ENCODE data around the gene LRRC25.
A peak's percentile ranks its signal among the peaks of the same experiment; 100 is the strongest.
"Not testable (repeated sequence)": the region's sequence is repeated elsewhere in the genome, so short reads cannot be mapped to it uniquely, and the experiment has no call there.

The LRRC25 gene

DNA sequence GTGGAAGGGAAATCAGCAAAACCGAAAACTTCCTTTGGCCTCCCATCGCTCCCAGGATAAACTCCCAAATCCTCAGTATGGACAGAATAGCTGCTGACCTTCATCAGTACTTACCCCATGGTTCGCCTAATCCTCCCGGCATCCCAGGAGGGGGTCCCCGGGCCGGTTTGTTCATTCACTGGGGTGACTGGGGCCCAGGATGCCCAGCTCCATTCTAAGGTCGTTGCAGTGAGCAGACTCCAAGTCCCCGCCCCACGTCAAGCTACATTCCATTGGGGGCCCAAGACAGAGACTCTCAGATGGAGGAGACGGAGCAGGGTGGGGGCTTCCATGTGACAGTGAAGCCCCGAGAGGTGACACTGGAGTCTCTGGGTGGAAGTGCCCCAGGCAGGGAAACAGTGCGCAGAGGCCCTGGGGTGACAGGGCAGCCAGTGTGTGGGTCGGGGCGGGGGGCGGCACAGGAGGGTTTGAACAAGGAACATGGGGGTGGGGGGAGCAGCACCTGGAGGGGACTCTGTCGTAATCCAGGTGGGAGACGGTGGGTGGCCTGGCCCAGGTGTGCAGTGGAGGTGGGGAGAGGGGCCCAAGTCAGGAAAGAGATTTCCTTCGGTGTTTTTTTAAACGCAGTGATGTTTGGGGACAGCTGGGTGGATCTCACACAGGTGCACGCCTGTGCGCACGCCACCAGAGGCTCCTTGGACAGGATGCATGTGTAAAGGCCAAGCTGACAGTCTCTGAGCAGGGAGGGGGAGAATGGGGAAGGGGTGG is 26.9 kb upstream of the LRRC25 start:
- DNase-seq = no peak

DNA sequence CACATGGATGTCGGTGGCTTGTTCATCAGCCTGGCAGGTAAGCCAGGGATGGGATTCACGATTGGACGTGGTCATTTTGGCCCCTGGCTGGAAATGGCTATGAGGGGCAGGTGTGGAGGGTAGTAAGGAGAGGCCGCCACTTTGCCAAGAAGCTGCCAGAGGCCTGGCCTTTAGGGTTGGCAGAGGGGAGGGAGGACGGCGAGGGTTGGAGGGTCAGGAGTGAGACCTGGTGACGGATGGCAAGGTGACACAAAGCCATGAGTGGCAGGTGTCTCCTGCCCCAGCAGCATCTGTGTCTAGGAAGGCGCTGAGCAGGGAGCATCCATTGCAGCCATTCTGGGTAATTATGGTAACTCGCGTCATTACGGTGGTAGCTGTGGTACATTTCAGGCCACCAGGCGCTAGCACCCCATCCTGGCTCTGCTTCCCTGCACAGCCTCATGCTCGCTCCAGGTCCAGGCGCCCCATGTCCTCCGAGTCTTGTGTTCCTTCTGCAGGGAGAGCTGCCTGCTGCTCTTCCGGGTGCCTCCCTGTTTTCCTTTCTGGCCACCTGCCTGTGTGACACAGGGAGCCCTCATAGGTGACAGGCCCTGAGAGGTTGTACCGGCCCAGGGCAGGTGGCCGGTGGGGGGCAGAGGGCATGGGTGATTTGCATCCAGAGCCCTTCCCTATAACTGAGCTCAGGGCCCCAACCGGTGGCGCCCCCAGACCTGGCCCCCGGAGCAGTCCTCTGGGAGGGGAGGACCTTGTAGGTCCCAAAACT is 26.0 kb upstream of the LRRC25 start:
- no peak for DNase-seq

- no peak for DNase-seq
Measured at GRCh38 chr19:18422530-18423191, 25.2 kb upstream of the LRRC25 start.

- DNase-seq = no peak
Measured at GRCh38 chr19:18421371-18421959, 24.0 kb upstream of the LRRC25 start.

GRCh38 chr19:18420930-18421329 is 23.5 kb upstream of the LRRC25 start:
- DNase-seq = no peak

- DNase-seq = no peak
Measured at GRCh38 chr19:18419699-18420460, 22.5 kb upstream of the LRRC25 start.

GRCh38 chr19:18419195-18419698 is 21.8 kb upstream of the LRRC25 start, which contains the start of gene SSBP4:
Gene SSBP4, plus strand, starts transcription at chr19:18419398. Its CDS starts 251 bp downstream, at chr19:18419649.
- peak; percentile 61 for DNase-seq

- DNase-seq = no peak
Measured at GRCh38 chr19:18418483-18419194, 21.2 kb upstream of the LRRC25 start.

DNA sequence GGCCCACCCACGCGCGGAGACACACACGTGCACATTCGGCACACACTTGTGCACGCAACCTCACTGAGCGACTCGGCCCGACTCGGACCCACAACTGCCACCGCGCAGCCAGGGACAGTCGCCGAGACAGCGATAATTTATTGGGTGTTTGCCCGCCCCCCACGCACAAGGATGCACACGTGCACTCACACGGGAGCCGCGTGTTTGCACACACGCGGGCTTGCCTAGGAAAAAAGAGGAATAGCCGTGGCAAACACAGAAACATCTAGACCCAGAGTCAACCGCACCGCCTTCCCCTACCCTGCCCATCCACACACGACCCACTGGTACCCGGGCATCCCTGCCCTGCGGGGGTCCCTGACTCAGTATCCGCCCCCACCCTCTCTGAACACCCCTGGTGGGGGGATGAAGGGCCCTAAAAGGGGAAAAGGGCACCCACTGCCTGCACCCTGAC is 20.6 kb upstream of the LRRC25 start:
- no peak for DNase-seq

DNA sequence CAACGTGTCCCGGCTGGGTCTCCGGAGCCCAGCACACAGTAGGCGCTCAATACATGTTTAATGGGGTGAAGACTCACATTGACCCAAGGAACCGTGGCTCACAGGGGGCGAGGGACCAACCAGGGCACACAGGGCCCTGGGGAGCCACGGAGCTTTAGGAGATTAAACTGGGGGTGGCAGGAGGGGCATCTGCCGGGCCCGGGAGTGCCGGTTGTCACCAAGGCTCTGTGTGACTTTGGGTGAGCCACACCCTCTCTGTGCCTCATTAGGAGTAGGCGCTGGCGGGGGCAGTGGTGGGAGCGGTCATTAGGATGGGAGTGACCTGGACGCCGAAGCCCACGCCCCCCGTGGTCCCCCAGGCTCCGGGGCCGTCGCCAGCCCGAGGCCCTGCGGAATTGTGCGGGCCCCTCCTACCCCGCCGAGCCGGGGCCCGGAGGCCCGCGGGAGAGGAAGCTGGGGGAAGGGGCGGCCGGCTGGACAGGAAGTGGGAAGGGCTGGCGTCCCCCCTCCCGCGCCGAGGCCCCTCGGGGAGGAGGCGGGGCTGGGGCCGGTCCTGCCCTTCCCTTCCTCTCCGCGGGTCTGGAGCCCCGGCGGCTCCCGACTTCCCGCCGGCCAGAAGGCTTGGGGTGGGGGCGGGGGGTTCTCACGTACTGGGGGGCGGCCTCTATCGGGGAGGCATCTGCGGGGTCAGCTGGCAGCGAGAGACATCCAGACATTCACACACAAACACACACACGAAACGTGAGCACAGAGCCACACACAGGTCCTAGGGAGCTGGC is 20.0 kb upstream of the LRRC25 start:
- peak; percentile 65 for DNase-seq

GRCh38 chr19:18416778-18417249 is 19.4 kb upstream of the LRRC25 start:
- DNase-seq = peak; percentile 85

GRCh38 chr19:18415178-18415867 is 17.9 kb upstream of the LRRC25 start:
- peak; percentile 67 for DNase-seq

DNA sequence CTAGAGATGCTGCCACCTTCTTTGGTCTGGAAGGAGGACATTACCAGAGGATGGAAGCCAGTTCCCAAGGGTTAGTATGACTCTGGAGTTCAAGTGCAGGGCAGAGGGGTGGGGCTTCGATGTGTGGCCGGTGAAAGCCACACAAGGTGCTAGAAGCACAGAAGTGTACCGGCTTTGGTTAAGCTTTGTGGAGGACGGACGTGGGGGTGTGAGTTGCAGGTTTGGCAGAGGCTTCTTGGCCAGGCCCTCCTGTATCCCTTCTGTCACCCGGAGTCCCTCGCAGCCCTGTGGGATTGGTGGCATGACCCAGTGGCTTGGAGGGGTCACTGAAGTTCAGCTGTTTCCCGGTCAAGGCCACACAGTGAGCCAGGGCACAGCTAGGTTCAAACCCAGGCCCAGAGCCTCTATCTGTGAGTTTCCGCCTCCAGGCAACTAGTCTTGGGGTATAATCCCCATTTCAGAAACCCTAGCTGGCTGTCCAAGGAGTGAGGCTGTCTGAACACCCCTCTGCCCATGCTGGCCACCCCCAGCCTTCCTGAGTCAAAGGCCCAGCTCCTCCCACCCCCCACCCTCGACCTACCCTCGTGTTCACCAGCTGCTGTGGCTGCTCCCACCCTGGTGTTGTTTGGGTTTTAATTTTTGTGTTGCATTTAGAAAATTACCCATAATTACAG is 17.2 kb upstream of the LRRC25 start:
- no peak for DNase-seq

DNA sequence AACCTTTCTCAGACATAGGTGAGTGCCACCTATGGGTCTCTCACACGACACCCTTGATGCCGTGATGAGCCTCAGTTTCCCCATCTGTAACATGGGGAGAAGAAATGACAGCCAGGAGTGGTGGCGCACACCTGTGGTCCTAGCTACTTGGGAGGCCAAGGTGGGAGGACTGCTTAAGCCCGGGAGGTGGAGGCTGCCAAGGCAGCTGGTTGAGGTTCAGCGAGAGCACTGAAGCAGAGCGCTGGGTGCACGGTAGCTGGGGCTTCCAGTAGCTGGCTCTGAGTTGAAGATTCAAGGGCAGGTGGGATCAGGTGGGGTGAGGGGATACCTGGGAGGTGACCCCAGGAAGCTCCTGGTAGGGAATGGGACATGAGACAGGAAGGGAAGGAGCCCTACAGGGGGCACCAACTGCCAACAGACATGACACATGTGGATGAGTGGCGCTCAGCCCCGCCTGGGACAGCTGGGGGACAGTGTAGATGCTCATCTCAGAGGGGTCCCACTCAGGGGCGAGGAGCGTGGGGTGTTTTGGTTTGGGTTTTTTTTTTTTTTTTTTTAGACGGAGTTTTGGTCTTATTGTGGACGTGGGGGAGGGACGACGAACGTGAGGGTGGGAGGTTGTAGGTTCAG is 15.3 kb upstream of the LRRC25 start:
- no peak for DNase-seq

DNA sequence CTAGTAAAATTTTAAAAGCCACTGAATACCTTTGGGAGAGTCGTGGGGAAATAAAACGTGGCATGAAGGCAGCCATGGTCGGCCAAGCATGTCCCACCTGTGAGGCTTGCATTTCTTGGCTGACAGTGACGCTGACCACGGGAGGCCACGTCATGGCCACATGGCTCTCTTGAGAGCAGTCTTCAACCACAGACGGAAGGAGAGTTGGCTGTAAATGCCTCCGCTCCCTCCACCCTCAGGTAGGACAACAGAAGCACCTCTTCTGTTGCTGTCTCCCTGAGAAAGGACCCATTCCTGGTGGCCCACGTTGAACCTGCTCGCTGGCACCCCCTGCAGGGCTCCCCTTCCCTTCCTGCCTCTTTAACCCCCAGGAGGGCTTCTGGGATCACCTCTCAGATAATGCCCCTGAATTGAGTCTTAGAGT is 10.6 kb upstream of the LRRC25 start:
- peak; percentile 30 for DNase-seq

DNA sequence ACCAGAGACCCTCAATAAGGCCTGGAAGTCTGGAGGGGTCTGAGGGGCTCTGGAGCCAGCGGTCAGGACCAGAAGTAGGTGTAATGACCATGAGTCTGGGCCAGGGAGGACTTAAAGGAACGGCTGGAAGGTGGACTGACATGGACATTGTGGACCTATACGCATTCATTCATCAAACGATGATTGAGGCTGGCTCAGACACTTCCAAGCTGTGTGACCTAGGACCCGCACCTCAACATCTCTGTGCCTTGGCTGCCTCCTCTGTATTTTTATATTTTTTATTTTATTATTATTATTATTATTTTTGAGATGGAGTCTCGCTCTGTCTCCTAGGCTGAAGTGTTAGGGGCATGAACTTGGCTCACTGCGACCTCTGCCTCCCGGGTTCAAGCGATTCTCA is 9.3 kb upstream of the LRRC25 start:
- no peak for DNase-seq

DNA sequence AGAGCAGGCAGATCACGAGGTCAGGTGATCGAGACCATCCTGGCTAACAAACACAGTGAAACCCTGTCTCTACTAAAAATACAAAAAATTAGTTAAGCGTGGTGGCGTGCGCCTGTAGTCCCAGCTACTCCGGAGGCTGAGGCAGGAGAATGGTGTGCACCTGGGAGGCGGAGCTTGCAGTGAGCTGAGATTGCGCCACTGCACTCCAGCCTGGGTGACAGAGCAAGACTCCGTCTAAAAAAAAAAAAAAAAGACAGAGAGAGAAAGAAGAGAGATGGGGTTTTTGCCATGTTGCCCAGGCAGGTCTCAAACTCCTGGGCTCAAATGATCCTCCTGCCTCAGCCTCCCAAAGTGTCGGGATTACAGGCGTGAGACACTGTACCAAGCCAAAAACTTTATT is 8.3 kb upstream of the LRRC25 start:
- not testable (repeated sequence) for DNase-seq

DNA sequence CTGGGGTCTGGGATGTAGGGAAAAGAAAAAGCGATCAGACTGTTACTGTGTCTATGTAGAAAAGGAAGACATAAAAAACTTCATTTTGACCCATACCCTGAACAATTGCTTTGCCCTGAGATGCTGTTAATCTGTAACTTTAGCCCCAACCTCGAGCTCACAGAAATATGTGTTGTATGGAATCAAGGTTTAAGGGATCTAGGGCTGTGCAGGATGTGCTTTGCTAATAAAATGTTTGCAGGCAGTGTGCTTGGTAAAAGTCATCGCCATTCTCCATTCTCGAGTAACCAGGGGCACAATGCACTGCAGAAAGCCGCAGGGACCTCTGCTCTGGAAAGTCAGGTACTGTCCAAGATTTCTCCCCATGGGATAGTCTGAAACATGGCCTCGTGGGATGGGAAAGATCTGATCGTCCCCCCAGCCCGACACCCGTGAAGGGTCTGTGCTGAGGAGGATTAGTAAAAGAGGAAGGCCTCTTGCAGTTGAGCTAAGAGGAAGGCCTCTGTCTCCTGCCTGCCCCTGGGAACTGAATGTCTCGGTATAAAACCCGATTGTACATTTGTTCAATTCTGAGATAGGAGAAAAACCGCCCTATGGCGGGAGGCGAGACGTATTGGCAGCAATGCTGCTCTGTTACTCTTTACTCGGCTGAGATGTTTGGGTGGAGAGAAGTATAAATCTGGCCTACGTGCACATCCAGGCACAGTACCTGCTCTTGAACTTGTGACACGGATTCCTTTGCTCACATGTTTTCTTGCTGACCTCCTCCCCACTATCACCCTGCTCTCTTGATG is 5.2 kb upstream of the LRRC25 start:
- DNase-seq = peak; percentile 17

All from kidney glomerular epithelial cell (primary cell).